Globus pallidus (tissue), 1 donor: Measurements from ENCODE around the gene SLC35B2.

ENCODE experiments used
- DNase-seq: peaks from one replicate; pipeline ENCODE4 v3.0.0-alpha.2; 2015; ENCODE audit warnings: low spot score

SLC35B2 gene

GRCh38 chr6:44221291-44221960 is 35.9 kb downstream of the SLC35B2 start:
- DNase-seq: peak; percentile 78

GRCh38 chr6:44220913-44221290 is 36.4 kb downstream of the SLC35B2 start:
- DNase-seq: no peak

GRCh38 chr6:44219815-44220784 is 37.2 kb downstream of the SLC35B2 start:
- DNase-seq: no peak

GRCh38 chr6:44219053-44219814 is 38.1 kb downstream of the SLC35B2 start:
- DNase-seq: peak; percentile 48

GRCh38 chr6:44217332-44218143 is 39.8 kb downstream of the SLC35B2 start:
- no peak for DNase-seq

- DNase-seq: no peak
Measured at GRCh38 chr6:44216677-44217331, 40.5 kb downstream of the SLC35B2 start, which contains the start of gene MYMX. TSS of gene MYMX (plus strand) at chr6:44216926. CDS start at chr6:44217472, 546 bp downstream.

GRCh38 chr6:44214307-44214706 is 43.0 kb downstream of the SLC35B2 start:
- DNase-seq: no peak

- DNase-seq: no peak
Measured at GRCh38 chr6:44211284-44211683, 46.0 kb downstream of the SLC35B2 start.

- no peak for DNase-seq
Measured at GRCh38 chr6:44207966-44208365, 49.4 kb downstream of the SLC35B2 start.
